WTC11 (cell line): ENCODE data around the gene HTR3C.

Experiments
- NR1H2 ChIP-seq: sonication (generic); formaldehyde crosslinking; IDR thresholded peaks from 2 replicates; pipeline ENCODE4 v1.9.0; 2021; ENCODE audit warnings: mild to moderate bottlenecking, moderate library complexity, missing genetic modification reagents
- TF ChIP-seq, protein P1 (sequence below): fragments of 200-600 bp; IDR thresholded peaks from 2 replicates; pipeline ENCODE4 v1.8.0; 2022; ENCODE audit warnings: antibody characterized with exemption

DNA sequence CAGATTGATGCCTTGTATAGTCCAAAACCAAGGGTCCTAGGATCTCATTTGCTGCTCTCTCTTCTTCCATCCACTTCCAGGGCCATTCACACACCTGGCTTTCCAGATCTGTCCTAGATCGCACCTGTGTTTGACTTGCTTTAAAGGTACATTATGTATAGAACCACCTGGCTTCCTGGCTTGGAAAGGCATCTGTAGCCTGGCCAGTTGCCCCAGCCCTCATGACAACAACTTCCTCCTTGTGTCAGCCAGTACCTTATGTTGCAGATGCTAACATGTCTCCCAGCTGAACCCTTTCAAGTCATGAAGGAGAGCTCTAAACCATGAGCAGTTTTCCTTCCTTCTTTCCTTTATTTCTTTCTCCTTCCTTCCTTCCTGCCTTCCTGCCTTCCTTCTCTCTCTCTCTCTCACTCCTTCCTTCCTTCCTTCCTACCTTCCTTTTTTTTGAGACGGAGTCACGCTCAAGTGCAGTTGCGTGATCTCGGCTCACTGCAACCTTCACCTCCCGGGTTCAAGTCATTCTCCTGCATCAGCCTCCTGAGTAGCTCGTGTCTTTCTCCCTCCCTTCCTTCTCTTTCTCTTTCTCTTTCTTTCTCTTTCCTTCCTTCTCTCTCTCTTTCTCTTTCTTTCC lies 2.5 kb upstream of the HTR3C start:
- no peak for TF ChIP-seq NR1H2
- TF ChIP-seq, protein P1, sequence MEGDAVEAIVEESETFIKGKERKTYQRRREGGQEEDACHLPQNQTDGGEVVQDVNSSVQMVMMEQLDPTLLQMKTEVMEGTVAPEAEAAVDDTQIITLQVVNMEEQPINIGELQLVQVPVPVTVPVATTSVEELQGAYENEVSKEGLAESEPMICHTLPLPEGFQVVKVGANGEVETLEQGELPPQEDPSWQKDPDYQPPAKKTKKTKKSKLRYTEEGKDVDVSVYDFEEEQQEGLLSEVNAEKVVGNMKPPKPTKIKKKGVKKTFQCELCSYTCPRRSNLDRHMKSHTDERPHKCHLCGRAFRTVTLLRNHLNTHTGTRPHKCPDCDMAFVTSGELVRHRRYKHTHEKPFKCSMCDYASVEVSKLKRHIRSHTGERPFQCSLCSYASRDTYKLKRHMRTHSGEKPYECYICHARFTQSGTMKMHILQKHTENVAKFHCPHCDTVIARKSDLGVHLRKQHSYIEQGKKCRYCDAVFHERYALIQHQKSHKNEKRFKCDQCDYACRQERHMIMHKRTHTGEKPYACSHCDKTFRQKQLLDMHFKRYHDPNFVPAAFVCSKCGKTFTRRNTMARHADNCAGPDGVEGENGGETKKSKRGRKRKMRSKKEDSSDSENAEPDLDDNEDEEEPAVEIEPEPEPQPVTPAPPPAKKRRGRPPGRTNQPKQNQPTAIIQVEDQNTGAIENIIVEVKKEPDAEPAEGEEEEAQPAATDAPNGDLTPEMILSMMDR = no peak
